22Rv1 (cell line): Measurements from ENCODE around the gene PTPRM.

Source experiments
- H3K27ac ChIP-seq: fragments of 450-650 bp; 2 replicates; pipeline ENCODE4 v1.5.1; 2017
- ZFX ChIP-seq: fragments of 450-650 bp; IDR thresholded peaks from 2 replicates; pipeline ENCODE4 v1.6.1; 2017; ENCODE audit warnings: antibody characterized with exemption, borderline replicate concordance
- TF ChIP-seq, protein P1 (sequence below): fragments of 450-650 bp; IDR thresholded peaks from 2 replicates; pipeline ENCODE4 v1.5.1; 2017; ENCODE audit warnings: mild to moderate bottlenecking

PTPRM gene

DNA sequence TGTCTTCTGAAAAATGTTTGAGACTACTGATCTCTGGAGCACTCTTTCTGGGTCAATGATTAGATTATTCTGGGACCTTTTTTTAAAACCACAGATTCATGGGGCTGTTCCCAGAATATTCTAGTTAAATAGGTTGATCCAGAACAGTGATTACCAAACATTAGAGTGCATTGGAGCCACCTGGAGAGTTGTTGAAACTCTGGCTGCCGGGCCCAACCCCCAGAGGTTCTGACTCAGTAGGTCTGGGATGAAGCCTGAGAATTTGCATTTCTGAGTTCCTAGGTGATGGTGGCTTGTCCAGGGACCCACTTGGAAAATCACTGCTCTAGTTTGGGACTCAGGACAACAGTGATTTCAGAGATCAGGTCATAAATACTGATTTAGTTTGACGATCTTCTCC, 197.3 kb downstream of the PTPRM start:
- no peak overlapping the region for H3K27ac ChIP-seq
- no peak for TF ChIP-seq ZFX
- TF ChIP-seq, protein P1, sequence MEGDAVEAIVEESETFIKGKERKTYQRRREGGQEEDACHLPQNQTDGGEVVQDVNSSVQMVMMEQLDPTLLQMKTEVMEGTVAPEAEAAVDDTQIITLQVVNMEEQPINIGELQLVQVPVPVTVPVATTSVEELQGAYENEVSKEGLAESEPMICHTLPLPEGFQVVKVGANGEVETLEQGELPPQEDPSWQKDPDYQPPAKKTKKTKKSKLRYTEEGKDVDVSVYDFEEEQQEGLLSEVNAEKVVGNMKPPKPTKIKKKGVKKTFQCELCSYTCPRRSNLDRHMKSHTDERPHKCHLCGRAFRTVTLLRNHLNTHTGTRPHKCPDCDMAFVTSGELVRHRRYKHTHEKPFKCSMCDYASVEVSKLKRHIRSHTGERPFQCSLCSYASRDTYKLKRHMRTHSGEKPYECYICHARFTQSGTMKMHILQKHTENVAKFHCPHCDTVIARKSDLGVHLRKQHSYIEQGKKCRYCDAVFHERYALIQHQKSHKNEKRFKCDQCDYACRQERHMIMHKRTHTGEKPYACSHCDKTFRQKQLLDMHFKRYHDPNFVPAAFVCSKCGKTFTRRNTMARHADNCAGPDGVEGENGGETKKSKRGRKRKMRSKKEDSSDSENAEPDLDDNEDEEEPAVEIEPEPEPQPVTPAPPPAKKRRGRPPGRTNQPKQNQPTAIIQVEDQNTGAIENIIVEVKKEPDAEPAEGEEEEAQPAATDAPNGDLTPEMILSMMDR = no peak

DNA sequence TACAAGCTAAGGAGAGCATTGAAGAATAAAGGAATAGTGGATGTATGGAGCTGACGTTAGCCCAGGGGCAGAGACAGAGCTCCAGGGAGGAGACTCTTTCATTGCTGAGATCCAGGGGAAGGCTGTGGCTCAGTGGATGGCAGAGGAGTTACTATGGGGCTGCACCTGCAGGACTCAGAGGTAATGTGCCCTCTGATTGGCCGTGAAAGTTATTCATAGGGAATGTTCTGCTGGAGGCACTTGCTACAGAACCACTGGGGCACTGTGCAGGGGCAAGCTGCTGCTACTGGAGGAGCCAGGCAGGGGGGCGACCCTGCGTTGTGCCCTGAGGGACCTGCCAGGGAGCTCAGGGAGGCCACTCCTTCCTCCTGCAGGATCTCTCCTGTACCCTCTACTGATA, 199.2 kb downstream of the PTPRM start:
- no peak overlapping the region for H3K27ac ChIP-seq
- TF ChIP-seq, protein P1 = no peak
- TF ChIP-seq ZFX = no peak

DNA sequence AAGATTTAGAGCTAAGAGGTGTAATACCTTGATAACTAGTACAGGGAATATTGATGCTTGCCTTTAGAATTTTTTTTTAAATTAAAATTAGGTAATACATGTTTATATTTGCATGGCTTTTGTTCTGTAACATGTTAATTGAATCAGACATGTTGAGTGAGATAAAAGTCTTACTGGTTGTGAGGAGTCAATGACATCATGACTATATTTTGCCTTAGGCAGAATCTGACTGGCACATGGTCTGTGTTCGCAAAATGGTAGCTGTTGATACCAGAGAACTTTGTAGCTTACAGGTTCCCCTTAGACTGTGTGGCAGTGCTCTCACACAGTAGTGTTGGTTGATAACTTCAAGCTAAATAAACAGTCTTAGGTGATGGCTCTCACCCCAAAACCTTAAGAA, 199.7 kb downstream of the PTPRM start:
- H3K27ac ChIP-seq = no peak overlapping the region
- no peak for TF ChIP-seq ZFX
- TF ChIP-seq, protein P1 = no peak

DNA sequence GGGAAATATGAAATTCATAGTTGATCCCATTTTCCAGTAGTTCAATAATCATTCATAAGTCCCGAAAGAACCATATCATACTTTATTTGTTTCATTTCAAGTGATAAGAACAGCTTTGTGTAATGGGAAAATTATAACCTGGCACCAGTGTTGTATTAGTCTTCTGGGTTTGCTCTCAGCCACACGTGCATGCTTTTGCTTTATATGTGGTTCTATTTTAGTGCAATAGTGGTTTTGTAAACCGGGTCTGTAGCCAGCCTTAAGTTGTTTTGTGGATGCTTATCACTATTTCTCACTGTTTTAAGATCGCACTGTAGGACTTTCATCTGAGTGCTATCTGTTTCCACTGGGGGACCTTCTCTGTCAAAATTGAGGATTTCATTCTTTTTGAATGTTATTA, 203.8 kb downstream of the PTPRM start:
- H3K27ac ChIP-seq = no peak overlapping the region
- TF ChIP-seq, protein P1 = no peak
- TF ChIP-seq ZFX = no peak

DNA sequence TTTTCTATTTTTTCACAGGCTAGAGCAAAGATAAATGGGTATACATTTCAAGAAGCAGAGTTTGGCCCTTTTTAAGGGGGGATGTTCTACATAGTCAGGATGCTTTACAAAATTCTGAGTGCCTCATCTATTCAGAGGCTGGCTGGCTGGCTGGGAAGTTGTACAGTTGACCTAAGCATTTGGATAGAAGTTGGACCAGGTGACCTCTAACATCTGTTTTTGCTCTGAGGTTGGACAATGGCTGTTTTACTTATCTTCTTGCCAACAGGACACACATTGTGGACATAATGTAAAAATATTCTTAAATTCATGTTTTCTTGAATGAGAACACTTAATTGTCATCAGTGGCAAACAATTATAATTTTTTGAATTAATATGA, 205.4 kb downstream of the PTPRM start:
- TF ChIP-seq, protein P1 = no peak
- TF ChIP-seq ZFX = no peak
- H3K27ac ChIP-seq = no peak overlapping the region

DNA sequence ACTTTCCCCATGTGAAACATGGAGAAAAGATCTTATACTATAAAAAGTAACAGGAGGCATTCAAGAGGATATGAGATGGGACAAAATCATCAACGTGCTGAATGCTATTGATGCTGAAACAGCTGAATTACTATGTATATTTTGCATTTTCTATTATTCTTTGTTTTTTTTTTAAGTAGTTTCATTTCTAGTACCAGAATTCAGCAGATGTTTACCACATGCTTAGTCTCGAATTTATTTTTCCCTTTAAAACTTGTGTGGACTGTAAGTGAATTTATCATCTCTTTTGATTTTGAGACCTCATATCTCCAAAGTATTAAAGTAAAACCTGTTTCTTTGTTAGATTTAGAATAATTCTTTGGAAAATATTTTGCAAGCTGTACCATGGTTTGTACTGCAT, 205.8 kb downstream of the PTPRM start:
- TF ChIP-seq, protein P1 = no peak
- no peak for TF ChIP-seq ZFX
- no peak overlapping the region for H3K27ac ChIP-seq

DNA sequence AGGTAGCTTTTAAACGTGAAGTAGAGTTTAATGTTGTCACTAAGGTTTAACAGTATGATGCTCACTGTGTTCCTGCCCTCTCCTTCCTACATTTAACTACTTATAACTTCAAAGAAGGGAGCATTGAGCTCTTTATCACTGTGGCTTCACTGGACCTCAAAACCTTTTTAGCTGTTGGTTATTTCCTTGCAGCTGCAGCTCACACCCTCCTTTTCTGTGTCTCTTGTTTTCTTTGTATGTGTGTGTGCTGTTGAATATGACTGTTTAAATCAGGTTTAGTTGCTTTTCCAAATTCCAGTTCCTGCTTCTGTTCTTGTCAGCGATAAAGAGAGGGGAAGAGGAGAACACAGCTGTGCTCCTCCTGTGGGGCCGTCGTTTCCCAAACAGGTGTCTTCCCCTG, 208.0 kb downstream of the PTPRM start:
- H3K27ac ChIP-seq = no peak overlapping the region
- TF ChIP-seq, protein P1 = no peak
- TF ChIP-seq ZFX = no peak

DNA sequence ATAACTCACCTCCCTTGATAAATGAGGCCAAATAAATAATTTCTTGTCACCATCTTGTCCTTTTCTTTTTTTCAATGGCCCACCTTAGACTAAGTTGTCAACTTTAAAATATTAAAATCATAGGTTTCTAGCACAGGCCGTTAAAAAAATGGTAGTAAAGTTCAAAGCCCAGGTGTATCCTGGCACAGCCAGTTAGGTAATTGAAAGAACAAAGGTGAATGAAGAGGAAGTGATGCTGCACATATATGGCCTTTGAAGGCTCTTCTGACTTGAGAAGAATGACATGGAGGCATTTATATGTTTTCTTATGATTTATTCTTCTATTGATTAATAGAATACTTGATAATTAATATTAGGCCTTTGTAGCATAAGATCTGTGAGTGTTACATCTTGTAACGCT, 208.7 kb downstream of the PTPRM start:
- H3K27ac ChIP-seq = no peak overlapping the region
- TF ChIP-seq ZFX = no peak
- TF ChIP-seq, protein P1 = no peak
